Heart left ventricle (tissue), 16 donors: ENCODE results near the gene MRPL40. TPM values are rescaled to one million over a fixed set of nuclear protein-coding genes. Genes with fewer than 3 reads are reported as not detected.

Experiments used
- ATAC-seq, 4 donors: fragments of 200-7000 bp; cut with Tn5 transposase; one replicate each; pipeline ENCODE4 v1.9.1; 2020 to 2022; ENCODE audit warnings: moderate library complexity in 4 of 4, mild to moderate bottlenecking in 3 of 4, moderate number of reproducible peaks in 1 of 4
- DNase-seq, 5 donors: peaks; one replicate each; pipeline ENCODE4 v3.0.0-alpha.2; 2020
- H3K27ac ChIP-seq, 12 donors: fragments of 200-600 bp; sonication (generic) in 4 of 12; one replicate each; pipeline versions ENCODE4 v1.5.0 to v1.8.0; 2016 to 2022; ENCODE audit warnings: mild to moderate bottlenecking in 2 of 12
- H3K27me3 ChIP-seq, 9 donors: fragments of 200-600 bp; sonication (generic) in 2 of 9; one replicate each; pipeline versions ENCODE4 v1.5.1 to v1.8.0; 2016 to 2022; ENCODE audit warnings: mild to moderate bottlenecking in 3 of 9
- H3K36me3 ChIP-seq, 9 donors: fragments of 200-600 bp; sonication (generic) in 2 of 9; one replicate each; pipeline versions ENCODE4 v1.5.0 to v1.8.0; 2018 to 2022; ENCODE audit warnings: mild to moderate bottlenecking in 2 of 9
- H3K4me1 ChIP-seq, 12 donors: fragments of 200-600 bp; sonication (generic) in 4 of 12; one replicate each; pipeline versions ENCODE4 v1.5.0 to v1.8.0; 2016 to 2022; ENCODE audit warnings: mild to moderate bottlenecking in 3 of 12
- H3K4me3 ChIP-seq, 12 donors: fragments of 200-600 bp; sonication (generic) in 4 of 12; one replicate each; pipeline versions ENCODE4 v1.5.0 to v1.8.0; 2017 to 2022; ENCODE audit warnings: mild to moderate bottlenecking in 9 of 12, moderate library complexity in 4 of 12
- H3K9me3 ChIP-seq, 12 donors: fragments of 200-600 bp; sonication (generic) in 4 of 12; one replicate each; pipeline versions ENCODE4 v1.5.0 to v1.8.0; 2016 to 2022; ENCODE audit warnings: mild to moderate bottlenecking in 1 of 12
- POLR2A ChIP-seq, 2 donors: fragments of 450-650 bp; IDR thresholded peaks; one replicate each; pipeline ENCODE4 v1.6.1; 2017; ENCODE audit warnings: antibody characterized with exemption in 2 of 2, mild to moderate bottlenecking in 2 of 2, moderate library complexity in 2 of 2
- WGBS, 4 donors: extraction: QIAGEN DNeasy Blood & Tissue Kit in 2 of 4; methylation state at CpG; one replicate each; pipeline versions ENCODE4 v1.1.5 to v1.1.7; 2013 to 2018; 5-methylcytosine and 5-hydroxymethylcytosine counted together
- intact Hi-C, 10 donors: fragments of 100-400 bp; cut with DNase I; formaldehyde crosslinking; loops; one replicate each; pipeline versions ENCODE4 v1.11.1 to v1.14.2; 2022
- polyA plus RNA-seq, 2 donors: library from polyadenylated mRNA; stranded (reverse); fragments of 200-250 nt; gene quantifications; one replicate each; pipeline ENCODE4 v1.2.3, GENCODE V29; 2013
- total RNA-seq, 9 donors: library from RNA; depleted of rRNA in 2 of 9; stranded (reverse); fragments of >200 nt in 2 of 9; fragmentation: NEBNext Ultra II Directional in 3 of 9; extraction: Animal tissue kit (Norgen Biotek cat#: 25700) in 3 of 9; gene quantifications; one replicate each; pipeline versions ENCODE4 v1.1.0 to v1.2.4, GENCODE V29; 2016 to 2023
- TF ChIP-seq, protein P1 (sequence below), 12 donors: fragments of 200-600 bp; sonication (generic) in 4 of 12; IDR thresholded peaks; one replicate each; pipeline versions ENCODE4 v1.5.0 to v1.8.0; 2018 to 2022; ENCODE audit warnings: antibody characterized with exemption in 12 of 12, mild to moderate bottlenecking in 5 of 12
- donor health status: ischemic (EF 13 %, LVEDD 7.1; RV severe dilation, severe dysfunction).
- donor health status: healthy with polysubstance abuse.
- donor health status: DM: no; HTN: yes; CAD: no.
- donor health status: DM: no; HTN: no; CAD: no.
- donor health status: ischemic (EF 25% LVEDD 6.9; RV normal size, moderate dysfunction).
- donor health status: ischemic (EF 25% LVEDD 5.7; RV mildly dilated, moderate dysfunction).
- donor health status: healthy.
- donor health status: DM: yes; HTN: yes; CAD: no.
- donor health status: ischemic (EF 35%, LVEDD 5.7; RV mildly dilated, moderate dysfunction).
- donor health status: nonischemic (EF 11% LVEDD 7.7; RV severe dilation, severe dysfunction).
- donor health status: DM: yes; HTN: yes; CAD: no.
- donor health status: PGD.
- donor health status: ischemic (EF 29% LVEDD 5.4; RV normal size, mild dysfunction).
- donor health status: nonischemic (EF 23%, LVEDD 6.1; RV moderate dilation, normal function).

MRPL40 gene
- total and polyA plus RNA-seq, 11 donors = 39.9 to 119 (median 54.2) TPM

DNA sequence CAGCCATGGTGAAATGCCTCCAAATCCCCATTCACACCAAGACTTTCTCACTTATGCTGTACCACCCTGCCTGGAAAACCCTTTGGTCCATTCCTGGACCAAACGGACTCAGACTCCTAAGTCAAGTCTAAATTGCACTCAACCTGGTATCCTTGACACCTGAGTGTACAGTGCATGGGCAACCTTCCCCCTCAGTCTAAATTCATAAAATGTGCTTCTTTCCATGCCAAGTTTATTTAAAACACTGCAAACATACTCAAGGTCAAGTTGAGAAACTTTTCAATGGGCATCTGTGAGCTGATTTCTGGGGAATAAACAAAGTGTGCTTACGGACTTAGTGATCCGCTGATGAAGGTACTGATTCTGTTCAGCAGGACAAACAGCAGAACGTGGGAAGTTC is 27.2 kb upstream of the MRPL40 start:
- 93 to 97% (median 95%) methylated on average over 4 of the region's 4 CpGs for WGBS, 4 donors
- H3K4me3 ChIP-seq = no peak overlapping the region
- peaks cover 0 to 21% (median 8%) of the 10 kb centered on the region in 12 donors for H3K4me1 ChIP-seq
- intact Hi-C loops = no loop called here
- H3K9me3 ChIP-seq = no peaks in the 10 kb centered on the region
- no peak for DNase-seq
- H3K27ac ChIP-seq = no peak overlapping the region
- no peak for TF ChIP-seq POLR2A (IDR thresholded peaks at IDR 0.05)
- TF ChIP-seq, protein P1, sequence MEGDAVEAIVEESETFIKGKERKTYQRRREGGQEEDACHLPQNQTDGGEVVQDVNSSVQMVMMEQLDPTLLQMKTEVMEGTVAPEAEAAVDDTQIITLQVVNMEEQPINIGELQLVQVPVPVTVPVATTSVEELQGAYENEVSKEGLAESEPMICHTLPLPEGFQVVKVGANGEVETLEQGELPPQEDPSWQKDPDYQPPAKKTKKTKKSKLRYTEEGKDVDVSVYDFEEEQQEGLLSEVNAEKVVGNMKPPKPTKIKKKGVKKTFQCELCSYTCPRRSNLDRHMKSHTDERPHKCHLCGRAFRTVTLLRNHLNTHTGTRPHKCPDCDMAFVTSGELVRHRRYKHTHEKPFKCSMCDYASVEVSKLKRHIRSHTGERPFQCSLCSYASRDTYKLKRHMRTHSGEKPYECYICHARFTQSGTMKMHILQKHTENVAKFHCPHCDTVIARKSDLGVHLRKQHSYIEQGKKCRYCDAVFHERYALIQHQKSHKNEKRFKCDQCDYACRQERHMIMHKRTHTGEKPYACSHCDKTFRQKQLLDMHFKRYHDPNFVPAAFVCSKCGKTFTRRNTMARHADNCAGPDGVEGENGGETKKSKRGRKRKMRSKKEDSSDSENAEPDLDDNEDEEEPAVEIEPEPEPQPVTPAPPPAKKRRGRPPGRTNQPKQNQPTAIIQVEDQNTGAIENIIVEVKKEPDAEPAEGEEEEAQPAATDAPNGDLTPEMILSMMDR (IDR thresholded peaks at IDR 0.05) = no peak
- ATAC-seq = no peak
- no peaks in the 10 kb centered on the region for H3K27me3 ChIP-seq
- peaks cover 0 to 92% (median 70%) of the 10 kb centered on the region in 9 donors for H3K36me3 ChIP-seq

DNA sequence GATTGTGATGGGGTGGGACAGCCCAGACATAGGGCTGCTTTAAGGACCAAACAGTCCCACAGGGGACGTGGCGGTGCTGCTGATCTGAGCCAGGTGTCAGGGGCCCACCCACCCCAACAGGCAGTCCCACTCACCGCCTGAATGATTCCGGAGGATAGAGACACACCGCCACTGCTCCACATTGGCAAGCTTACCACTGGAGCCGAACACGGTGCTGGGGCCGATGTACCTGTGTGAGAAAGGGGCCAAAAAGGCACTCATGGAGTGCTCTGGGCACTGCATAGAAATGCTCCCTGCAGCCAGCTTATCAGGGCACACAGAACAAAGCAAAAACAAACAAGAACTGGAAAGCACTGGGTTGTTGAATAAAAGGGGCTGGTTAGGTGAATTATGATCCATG is 26.7 kb upstream of the MRPL40 start:
- no peaks in the 10 kb centered on the region for H3K9me3 ChIP-seq
- peak in 1 of 4 donors; percentile 6 for ATAC-seq
- peaks cover 0 to 92% (median 68%) of the 10 kb centered on the region in 9 donors for H3K36me3 ChIP-seq
- no peak for DNase-seq
- TF ChIP-seq, protein P1 (IDR thresholded peaks at IDR 0.05) = no peak
- no peak for TF ChIP-seq POLR2A (IDR thresholded peaks at IDR 0.05)
- no peak overlapping the region for H3K4me3 ChIP-seq
- peaks cover 0 to 23% (median 8%) of the 10 kb centered on the region in 12 donors for H3K4me1 ChIP-seq
- WGBS, 4 donors = 88 to 95% (median 93%) methylated on average over 8 of the region's 8 CpGs
- intact Hi-C loops = no loop called here
- H3K27me3 ChIP-seq = no peaks in the 10 kb centered on the region
- H3K27ac ChIP-seq = no peak overlapping the region

DNA sequence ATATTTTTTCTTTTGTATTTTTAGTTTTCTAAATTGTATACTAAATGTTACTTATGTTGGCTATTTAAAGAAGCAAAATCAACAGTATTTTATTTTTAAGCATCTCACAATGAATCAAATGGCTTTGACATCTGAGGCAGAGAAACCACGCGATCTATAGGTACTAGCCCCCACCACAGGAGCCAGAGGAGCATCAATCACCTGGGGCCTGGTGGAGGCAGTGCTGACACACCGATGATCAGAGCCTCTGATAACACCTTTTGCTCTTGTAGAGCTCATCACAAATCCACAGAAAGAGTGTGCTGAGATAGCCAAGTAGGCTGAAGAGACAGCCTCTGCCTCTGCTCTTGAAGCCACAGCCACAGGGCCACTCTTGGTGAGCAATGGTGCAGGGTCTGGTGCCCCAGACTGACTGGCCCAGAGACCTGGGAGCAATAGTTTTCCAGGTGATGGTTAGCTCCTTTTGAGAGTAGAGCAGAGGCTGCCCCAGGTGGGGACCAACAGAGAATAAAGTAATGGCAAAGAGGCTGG is 26.0 kb upstream of the MRPL40 start:
- Histone ChIP-seq H3K4me1 (peaks cover 0 to 30% (median 10%) of the 10 kb centered on the region in 12 donors), H3K9me3 (no peaks in the 10 kb centered on the region), H3K27me3 (no peaks in the 10 kb centered on the region), H3K27ac (peak overlapping the region in 6 of 12 donors; percentile 22 to 67 (median 46)), H3K4me3 (no peak overlapping the region), H3K36me3 (peaks cover 0 to 90% (median 63%) of the 10 kb centered on the region in 9 donors)
- intact Hi-C loops = no loop called here
- TF ChIP-seq, protein P1 (IDR thresholded peaks at IDR 0.05) = no peak
- no peak for TF ChIP-seq POLR2A (IDR thresholded peaks at IDR 0.05)
- ATAC-seq (no peak), DNase-seq (no peak)
- 76 to 84% (median 82%) methylated on average over 3 of the region's 3 CpGs for WGBS, 4 donors

DNA sequence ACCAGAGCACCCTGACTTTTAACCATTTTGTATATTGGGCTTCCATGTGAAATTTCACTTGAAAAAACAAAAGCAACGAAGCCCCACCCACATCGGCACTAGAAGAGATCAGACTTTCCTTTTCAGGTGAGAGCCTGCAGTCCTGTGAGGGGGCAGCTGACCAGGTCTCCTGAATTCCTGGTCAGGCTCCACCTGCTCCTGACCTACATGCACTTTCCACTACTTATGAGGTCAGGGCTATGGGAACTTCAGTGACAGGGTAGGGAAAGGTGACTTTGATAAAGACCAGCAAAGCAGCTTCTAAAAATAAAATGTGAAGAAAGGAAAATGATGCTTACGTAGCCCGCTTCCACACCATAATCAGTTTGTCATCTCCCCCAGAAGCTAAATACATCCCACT is 25.5 kb upstream of the MRPL40 start:
- H3K36me3 ChIP-seq = peaks cover 0 to 85% (median 58%) of the 10 kb centered on the region in 9 donors
- H3K27me3 ChIP-seq = no peaks in the 10 kb centered on the region
- intact Hi-C loops = no loop called here
- TF ChIP-seq, protein P1 (IDR thresholded peaks at IDR 0.05) = no peak
- TF ChIP-seq POLR2A (IDR thresholded peaks at IDR 0.05) = no peak
- WGBS, 4 donors = 47 to 67% (median 57%) methylated on average over 4 of the region's 4 CpGs
- peak in 1 of 5 donors; percentile 45 for DNase-seq
- H3K9me3 ChIP-seq = no peaks in the 10 kb centered on the region
- H3K4me1 ChIP-seq = peaks cover 0 to 35% (median 15%) of the 10 kb centered on the region in 12 donors
- peak overlapping the region in 7 of 12 donors; percentile 22 to 67 (median 44) for H3K27ac ChIP-seq
- H3K4me3 ChIP-seq = no peak overlapping the region
- ATAC-seq = peak; percentile 65 to 86 (median 82)
